K562 (cell line): ENCODE measurements around the gene ASS1. TPM values are rescaled to one million over a fixed set of nuclear protein-coding genes. Genes with fewer than 3 reads are reported as not detected.

ENCODE experiments used
- ARHGAP35 ChIP-seq: fragments of 450-650 bp; IDR thresholded peaks from 2 replicates; pipeline ENCODE4 v1.6.1; 2018; ENCODE audit not compliant: partially characterized antibody
- ATF6 ChIP-seq: sonication (generic); formaldehyde crosslinking; IDR thresholded peaks from 2 replicates; pipeline ENCODE4 v1.4.0; 2020; ENCODE audit warnings: mild to moderate bottlenecking, missing genetic modification reagents
- CBX8 ChIP-seq: fragments of 200-600 bp; sonication (generic); IDR thresholded peaks from 2 replicates; pipeline ENCODE4 v1.6.1; 2012; ENCODE audit warnings: borderline replicate concordance, mixed run types, low read depth, mild to moderate bottlenecking, moderate library complexity, mixed read lengths, low read length, control low read depth, inconsistent platforms; ENCODE audit not compliant: poor library complexity, severe bottlenecking; ENCODE audit errors: extremely low read depth
- CCNT2 ChIP-seq: IDR thresholded peaks from 2 replicates; pipeline ENCODE4 v1.6.1; 2011; ENCODE audit warnings: borderline replicate concordance, low read depth, mild to moderate bottlenecking, moderate library complexity, mixed read lengths, low read length; ENCODE audit not compliant: insufficient read length; ENCODE audit errors: extremely low read depth
- CREB3 ChIP-seq: fragments of 450-650 bp; conservative IDR thresholded peaks from 2 replicates; pipeline ENCODE4 v1.6.1; 2016; ENCODE audit warnings: missing genetic modification characterization, low read depth, mild to moderate bottlenecking, missing compliant biosample characterization, moderate library complexity
- EWSR1 ChIP-seq: fragments of 450-650 bp; IDR thresholded peaks from 2 replicates; pipeline ENCODE4 v1.6.1; 2018; ENCODE audit warnings: borderline replicate concordance, mild to moderate bottlenecking, low read depth, moderate library complexity; ENCODE audit not compliant: partially characterized antibody
- FIP1L1 ChIP-seq: fragments of 200-400 bp; formaldehyde crosslinking; IDR thresholded peaks from 2 replicates; pipeline ENCODE4 v1.6.1; 2018; ENCODE audit warnings: mild to moderate bottlenecking, low read depth, low read length; ENCODE audit not compliant: poor library complexity, severe bottlenecking
- HMG20A ChIP-seq: fragments of 450-650 bp; formaldehyde crosslinking; conservative IDR thresholded peaks from 2 replicates; pipeline ENCODE4 v1.4.0; 2020; ENCODE audit warnings: mild to moderate bottlenecking, mixed read lengths
- HNRNPH1 ChIP-seq: fragments of 200-400 bp; formaldehyde crosslinking; optimal IDR thresholded peaks from 2 replicates; pipeline ENCODE3; 2017; ENCODE audit warnings: low read depth, mild to moderate bottlenecking, low read length, moderate library complexity
- HOMEZ ChIP-seq: fragments of 250-450 bp; sonication (Bioruptor Pico); IDR thresholded peaks from 2 replicates; pipeline ENCODE4 v1.4.0; 2020; ENCODE audit warnings: mild to moderate bottlenecking, moderate library complexity
- KDM1A ChIP-seq, 2 experiments: fragments of 450-650 bp; IDR thresholded peaks; 2 replicates each; pipeline ENCODE4 v1.6.1; 2016; ENCODE audit warnings: mild to moderate bottlenecking in 2 of 2
- RCOR1 ChIP-seq, 2 experiments: IDR thresholded peaks; 2 replicates each; pipeline ENCODE4 v1.6.1; 2012; ENCODE audit warnings: low read depth in 2 of 2, low read length in 2 of 2, borderline replicate concordance in 1 of 2, improper control_type of control experiment in 1 of 2
- SMARCA5 ChIP-seq: fragments of 450-650 bp; IDR thresholded peaks from 2 replicates; pipeline ENCODE4 v1.6.1; 2016
- TAF9B ChIP-seq: fragments of 450-650 bp; IDR thresholded peaks from 2 replicates; pipeline ENCODE4 v1.6.1; 2018; ENCODE audit warnings: mild to moderate bottlenecking; ENCODE audit not compliant: partially characterized antibody
- ZNF263 ChIP-seq: sonication (generic); formaldehyde crosslinking; IDR thresholded peaks from 2 replicates; pipeline ENCODE4 v1.8.0; 2022; ENCODE audit warnings: mild to moderate bottlenecking, missing genetic modification reagents, borderline replicate concordance
- ZNF324 ChIP-seq: fragments of 250-450 bp; sonication (Bioruptor Pico); IDR thresholded peaks from 2 replicates; pipeline ENCODE4 v1.4.0; 2020; ENCODE audit warnings: mild to moderate bottlenecking
- polyA plus RNA-seq, 8 experiments: library from polyadenylated mRNA; depleted of rRNA in 4 of 8; stranded (reverse) in 5 of 8; unstranded in 3 of 8; fragments of >200 nt; fragmentation: Nextera tagmentation in 2 of 8; fragmentation: Illumina TruSeq in 1 of 8; extraction: Ambion mirVana in 2 of 8; extraction: Trizol in 1 of 8; gene quantifications; 2 replicates each; pipeline versions ENCODE4 v1.2.1 to v1.2.3, GENCODE V29; 2011 to 2014; ENCODE audit warnings: inconsistent platforms in 1 of 8, missing spikeins in 1 of 8
- total RNA-seq, 7 experiments: library from RNA; depleted of rRNA in 6 of 7; stranded (reverse); fragments of >200 nt in 6 of 7; fragmentation: Illumina TruSeq in 2 of 7; extraction: Trizol in 2 of 7; gene quantifications; 2 replicates each; pipeline versions ENCODE4 v1.2.1 to v1.2.3, GENCODE V29; 2011 to 2021; ENCODE audit warnings: low replicate concordance in 1 of 7
- TF ChIP-seq, protein P1 (sequence below): fragments of 450-650 bp; IDR thresholded peaks from 2 replicates; pipeline ENCODE4 v1.6.1; 2016
- TF ChIP-seq, protein P2 (sequence below), 3 experiments: fragments of 200-800 bp in 1 of 3; fragments of 250-450 bp in 1 of 3; fragments of 450-650 bp in 1 of 3; sonication (Bioruptor Pico) in 1 of 3; sonication (Bioruptor generic) in 1 of 3; formaldehyde crosslinking in 1 of 3; IDR thresholded peaks; 2 replicates each; pipeline versions ENCODE4 v1.6.1 to v1.8.0; 2016 to 2022; ENCODE audit warnings: mild to moderate bottlenecking in 2 of 3, missing genetic modification characterization in 2 of 3, missing compliant biosample characterization in 1 of 3, moderate library complexity in 1 of 3

Gene ASS1
- total and polyA plus RNA-seq, 9 of the 15 experiments (the other 6 are each of a cell fraction or from before 2014, with no cell fraction given): 1.5 to 5.7 (median 3.7) TPM

DNA sequence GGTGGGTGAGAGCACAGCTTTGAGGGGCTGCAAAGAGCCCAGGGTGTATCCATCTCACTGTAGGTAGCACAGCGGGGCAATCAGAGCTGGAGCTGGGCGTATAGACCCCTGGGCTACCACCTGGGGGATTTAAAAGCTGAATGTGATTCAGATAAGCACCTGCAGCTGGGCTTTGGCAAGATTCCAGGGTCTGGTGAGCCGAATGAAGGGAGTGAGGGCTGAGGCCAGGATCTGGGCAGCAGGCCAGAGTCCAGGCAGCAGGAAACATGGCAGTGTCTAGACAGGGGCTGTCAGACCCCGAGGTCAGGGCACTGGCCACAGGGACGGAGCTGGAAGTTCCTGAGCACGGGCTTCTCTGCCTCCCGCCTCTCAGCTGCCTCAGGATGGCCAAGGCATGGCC is 8.7 kb downstream of the ASS1 start (continued):
- no peak for TF ChIP-seq CBX8
- 0 out of 4 replicates have a peak, but pooled peaks have one; percentile 19 to 26 for TF ChIP-seq KDM1A (IDR thresholded peaks at IDR 0.05)
- no peak for TF ChIP-seq HNRNPH1
- no peak for TF ChIP-seq TAF9B
- TF ChIP-seq FIP1L1: no peak
- TF ChIP-seq ATF6 (CRISPR knock-in tag): no peak
- TF ChIP-seq CCNT2: no peak
- no peak for TF ChIP-seq ZNF324 (CRISPR knock-in tag)
- no peak for TF ChIP-seq HOMEZ (CRISPR knock-in tag)
- no peak for TF ChIP-seq CREB3
- peak in 1 of 2 experiments; percentile 37; a peak in 1 of 4 replicates for TF ChIP-seq RCOR1 (IDR thresholded peaks at IDR 0.05; ENCODE audit: borderline replicate concordance in 1 of 2, low read depth in 2 of 2, low read length in 2 of 2)
- TF ChIP-seq, protein P1, sequence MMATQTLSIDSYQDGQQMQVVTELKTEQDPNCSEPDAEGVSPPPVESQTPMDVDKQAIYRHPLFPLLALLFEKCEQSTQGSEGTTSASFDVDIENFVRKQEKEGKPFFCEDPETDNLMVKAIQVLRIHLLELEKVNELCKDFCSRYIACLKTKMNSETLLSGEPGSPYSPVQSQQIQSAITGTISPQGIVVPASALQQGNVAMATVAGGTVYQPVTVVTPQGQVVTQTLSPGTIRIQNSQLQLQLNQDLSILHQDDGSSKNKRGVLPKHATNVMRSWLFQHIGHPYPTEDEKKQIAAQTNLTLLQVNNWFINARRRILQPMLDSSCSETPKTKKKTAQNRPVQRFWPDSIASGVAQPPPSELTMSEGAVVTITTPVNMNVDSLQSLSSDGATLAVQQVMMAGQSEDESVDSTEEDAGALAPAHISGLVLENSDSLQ: no peak
- no peak for TF ChIP-seq SMARCA5
- no peak for TF ChIP-seq HMG20A (CRISPR knock-in tag)
- no peak for TF ChIP-seq ZNF263
- TF ChIP-seq ARHGAP35: no peak
- TF ChIP-seq, protein P2, sequence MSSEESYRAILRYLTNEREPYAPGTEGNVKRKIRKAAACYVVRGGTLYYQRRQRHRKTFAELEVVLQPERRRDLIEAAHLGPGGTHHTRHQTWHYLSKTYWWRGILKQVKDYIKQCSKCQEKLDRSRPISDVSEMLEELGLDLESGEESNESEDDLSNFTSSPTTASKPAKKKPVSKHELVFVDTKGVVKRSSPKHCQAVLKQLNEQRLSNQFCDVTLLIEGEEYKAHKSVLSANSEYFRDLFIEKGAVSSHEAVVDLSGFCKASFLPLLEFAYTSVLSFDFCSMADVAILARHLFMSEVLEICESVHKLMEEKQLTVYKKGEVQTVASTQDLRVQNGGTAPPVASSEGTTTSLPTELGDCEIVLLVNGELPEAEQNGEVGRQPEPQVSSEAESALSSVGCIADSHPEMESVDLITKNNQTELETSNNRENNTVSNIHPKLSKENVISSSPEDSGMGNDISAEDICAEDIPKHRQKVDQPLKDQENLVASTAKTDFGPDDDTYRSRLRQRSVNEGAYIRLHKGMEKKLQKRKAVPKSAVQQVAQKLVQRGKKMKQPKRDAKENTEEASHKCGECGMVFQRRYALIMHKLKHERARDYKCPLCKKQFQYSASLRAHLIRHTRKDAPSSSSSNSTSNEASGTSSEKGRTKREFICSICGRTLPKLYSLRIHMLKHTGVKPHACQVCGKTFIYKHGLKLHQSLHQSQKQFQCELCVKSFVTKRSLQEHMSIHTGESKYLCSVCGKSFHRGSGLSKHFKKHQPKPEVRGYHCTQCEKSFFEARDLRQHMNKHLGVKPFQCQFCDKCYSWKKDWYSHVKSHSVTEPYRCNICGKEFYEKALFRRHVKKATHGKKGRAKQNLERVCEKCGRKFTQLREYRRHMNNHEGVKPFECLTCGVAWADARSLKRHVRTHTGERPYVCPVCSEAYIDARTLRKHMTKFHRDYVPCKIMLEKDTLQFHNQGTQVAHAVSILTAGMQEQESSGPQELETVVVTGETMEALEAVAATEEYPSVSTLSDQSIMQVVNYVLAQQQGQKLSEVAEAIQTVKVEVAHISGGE (CRISPR knock-in tag; IDR thresholded peaks at IDR 0.05): no peak
- no peak for TF ChIP-seq EWSR1
